ENCODE data around the gene GPR179.

GRCh38 chr17:38322156-38322779 is 21.5 kb downstream of the GPR179 start:
- TF ChIP-seq CTCF (IDR thresholded peaks at IDR 0.05; ENCODE audit: extremely low read depth in 1 of 2, insufficient read depth in 1 of 2, low read depth in 1 of 2, low read length in 2 of 2) (peak; percentile 15 to 70), POLR2A (IDR thresholded peaks at IDR 0.05; ENCODE audit: low read depth, low read length) (no peak), MAX (IDR thresholded peaks at IDR 0.05; ENCODE audit: insufficient read depth, insufficient read length) (no peak), EZH2 (IDR thresholded peaks at IDR 0.05; ENCODE audit: borderline replicate concordance, low read depth, low read length, severe bottlenecking) (no peak), FOS (IDR thresholded peaks at IDR 0.05; ENCODE audit: borderline replicate concordance, insufficient read depth, low read length) (no peak), POLR2AphosphoS5 (IDR thresholded peaks at IDR 0.05; ENCODE audit: insufficient read depth, low read depth, low read length) (no peak), MYC (IDR thresholded peaks at IDR 0.05; ENCODE audit: low read depth, low read length) (no peak)

Measured in endothelial cell of umbilical vein (primary cell).